Renal pelvis (tissue), 12 donors: ENCODE results near the gene PLIN4. TPM values are rescaled to one million over a fixed set of nuclear protein-coding genes. Genes with fewer than 3 reads are reported as not detected.
"Not testable (repeated sequence)": the region's sequence is repeated elsewhere in the genome, so short reads cannot be mapped to it uniquely, and the experiment has no call there.

Experiments used
- DNase-seq: peaks from one replicate; pipeline ENCODE4 v3.0.0-alpha.2; 2013
- long read RNA-seq, 16 experiments: transcript quantifications; one replicate each; lab custom pipeline, GENCODE V29; 2026
- polyA plus RNA-seq, 3 donors: library from polyadenylated mRNA; unstranded; fragments of 120-200 nt; gene quantifications; one replicate each; pipeline ENCODE4 v1.2.1, GENCODE V29; 2013; ENCODE audit not compliant: insufficient read length in 3 of 3

PLIN4 gene, protein sequence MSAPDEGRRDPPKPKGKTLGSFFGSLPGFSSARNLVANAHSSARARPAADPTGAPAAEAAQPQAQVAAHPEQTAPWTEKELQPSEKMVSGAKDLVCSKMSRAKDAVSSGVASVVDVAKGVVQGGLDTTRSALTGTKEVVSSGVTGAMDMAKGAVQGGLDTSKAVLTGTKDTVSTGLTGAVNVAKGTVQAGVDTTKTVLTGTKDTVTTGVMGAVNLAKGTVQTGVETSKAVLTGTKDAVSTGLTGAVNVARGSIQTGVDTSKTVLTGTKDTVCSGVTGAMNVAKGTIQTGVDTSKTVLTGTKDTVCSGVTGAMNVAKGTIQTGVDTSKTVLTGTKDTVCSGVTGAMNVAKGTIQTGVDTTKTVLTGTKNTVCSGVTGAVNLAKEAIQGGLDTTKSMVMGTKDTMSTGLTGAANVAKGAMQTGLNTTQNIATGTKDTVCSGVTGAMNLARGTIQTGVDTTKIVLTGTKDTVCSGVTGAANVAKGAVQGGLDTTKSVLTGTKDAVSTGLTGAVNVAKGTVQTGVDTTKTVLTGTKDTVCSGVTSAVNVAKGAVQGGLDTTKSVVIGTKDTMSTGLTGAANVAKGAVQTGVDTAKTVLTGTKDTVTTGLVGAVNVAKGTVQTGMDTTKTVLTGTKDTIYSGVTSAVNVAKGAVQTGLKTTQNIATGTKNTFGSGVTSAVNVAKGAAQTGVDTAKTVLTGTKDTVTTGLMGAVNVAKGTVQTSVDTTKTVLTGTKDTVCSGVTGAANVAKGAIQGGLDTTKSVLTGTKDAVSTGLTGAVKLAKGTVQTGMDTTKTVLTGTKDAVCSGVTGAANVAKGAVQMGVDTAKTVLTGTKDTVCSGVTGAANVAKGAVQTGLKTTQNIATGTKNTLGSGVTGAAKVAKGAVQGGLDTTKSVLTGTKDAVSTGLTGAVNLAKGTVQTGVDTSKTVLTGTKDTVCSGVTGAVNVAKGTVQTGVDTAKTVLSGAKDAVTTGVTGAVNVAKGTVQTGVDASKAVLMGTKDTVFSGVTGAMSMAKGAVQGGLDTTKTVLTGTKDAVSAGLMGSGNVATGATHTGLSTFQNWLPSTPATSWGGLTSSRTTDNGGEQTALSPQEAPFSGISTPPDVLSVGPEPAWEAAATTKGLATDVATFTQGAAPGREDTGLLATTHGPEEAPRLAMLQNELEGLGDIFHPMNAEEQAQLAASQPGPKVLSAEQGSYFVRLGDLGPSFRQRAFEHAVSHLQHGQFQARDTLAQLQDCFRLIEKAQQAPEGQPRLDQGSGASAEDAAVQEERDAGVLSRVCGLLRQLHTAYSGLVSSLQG (N-terminal part only)
- polyA plus RNA-seq, result 1 to 10 TPM; 1.1 to 1.5 (median 1.4) TPM
- long read RNA-seq, donor 1, result 0 reads
- long read RNA-seq, donor 2, partial matches to known transcripts, result 44 of 59 reads
- long read RNA-seq, donor 2, other reads (novel, unspliced or antisense), result 15 of 59 reads
- long read RNA-seq, donor 3, result 0 reads
- long read RNA-seq, donor 4, partial matches to known transcripts, result 34 of 49 reads
- long read RNA-seq, donor 4, other reads (novel, unspliced or antisense), result 15 of 49 reads
- long read RNA-seq, donor 5, result 0 reads
- long read RNA-seq, donor 6, result 0 reads
- long read RNA-seq, donor 7, result 0 reads
- long read RNA-seq, donor 8, result 0 reads
- long read RNA-seq, donor 9, result 0 reads
- long read RNA-seq, donor 10, result 0 reads
- long read RNA-seq, donor 11, result 0 reads
- long read RNA-seq, donor 12, result 0 reads
- long read RNA-seq, donor 13, result 0 reads
- long read RNA-seq, donor 14, result 0 reads
- long read RNA-seq, donor 15, result 0 reads
- long read RNA-seq, donor 16, result 0 reads

GRCh38 chr19:4518345-4519171 is at the start of gene PLIN4:
Gene PLIN4 (minus strand): TSS chr19:4518486. CDS start chr19:4518272, 214 bp downstream.
- DNase-seq, result no peak

DNA sequence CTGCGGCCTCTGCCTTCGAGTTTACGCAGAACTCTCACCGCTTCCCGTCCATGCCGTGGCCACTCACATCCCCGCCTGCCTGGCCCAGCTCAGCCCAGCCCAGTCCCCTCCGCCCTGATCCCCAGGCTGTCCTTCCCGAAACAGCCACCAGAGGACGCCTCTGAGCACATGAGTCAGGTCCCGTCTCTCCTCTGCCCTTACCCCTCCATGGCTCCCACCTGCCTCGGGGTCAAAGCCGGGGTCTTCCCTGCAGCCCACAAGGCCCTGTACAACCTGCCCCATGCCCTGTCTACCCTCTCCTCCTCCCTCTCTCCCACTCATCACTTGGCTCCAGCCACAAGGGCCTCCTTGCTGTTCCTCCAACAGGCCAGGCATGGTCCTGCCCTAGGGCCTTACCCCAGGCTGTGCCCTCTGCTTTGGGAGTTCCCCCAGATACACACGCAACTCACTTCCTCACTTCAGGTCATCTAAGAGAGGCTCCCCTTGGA is 49.3 kb upstream of the PLIN4 start:
- DNase-seq, result no peak

DNA sequence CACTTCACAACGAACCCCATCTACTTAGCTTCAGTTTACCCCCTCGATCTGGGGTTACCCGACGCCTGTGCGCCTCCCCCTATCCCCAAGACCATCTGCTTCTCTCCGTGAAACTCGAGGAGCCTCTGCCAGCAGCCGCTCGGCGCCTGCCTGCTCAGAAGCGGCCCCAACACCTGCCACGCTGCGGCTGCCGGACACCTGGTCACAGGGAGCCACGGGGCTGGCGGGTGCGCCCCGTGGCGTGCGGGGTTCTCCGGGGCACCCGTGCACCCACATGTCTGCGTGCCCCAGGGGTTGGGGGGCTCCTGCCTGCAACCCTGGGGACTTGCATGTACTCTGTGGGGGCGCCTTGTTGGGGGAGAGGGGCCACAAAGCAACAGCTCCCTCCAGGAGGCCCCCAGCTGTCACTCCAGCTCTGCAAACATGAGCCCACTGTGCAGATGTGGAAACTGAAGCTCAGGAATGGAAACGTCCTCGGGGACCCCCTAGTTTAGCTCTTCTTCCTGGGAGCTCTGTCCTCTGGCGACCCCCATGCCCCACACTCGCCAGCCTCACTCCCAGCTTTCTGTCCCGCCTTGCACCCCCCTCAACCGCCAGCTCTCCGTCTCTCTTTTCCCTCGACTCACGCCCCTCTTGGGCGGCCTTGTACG is 48.2 kb upstream of the PLIN4 start:
- no peak for DNase-seq

GRCh38 chr19:4563562-4563961 is 45.3 kb upstream of the PLIN4 start:
- not testable (repeated sequence) for DNase-seq

GRCh38 chr19:4562085-4562484 is 43.8 kb upstream of the PLIN4 start:
- DNase-seq, result not testable (repeated sequence)

GRCh38 chr19:4559569-4559968 is 41.3 kb upstream of the PLIN4 start, which contains the start of gene SEMA6B:
Gene SEMA6B (minus strand): TSS chr19:4559684. CDS start chr19:4558457, 1,227 bp downstream.
- DNase-seq, result no peak

GRCh38 chr19:4557971-4558941 is 40.0 kb upstream of the PLIN4 start:
- no peak for DNase-seq

GRCh38 chr19:4557144-4557970 is 39.1 kb upstream of the PLIN4 start:
- no peak for DNase-seq

DNA sequence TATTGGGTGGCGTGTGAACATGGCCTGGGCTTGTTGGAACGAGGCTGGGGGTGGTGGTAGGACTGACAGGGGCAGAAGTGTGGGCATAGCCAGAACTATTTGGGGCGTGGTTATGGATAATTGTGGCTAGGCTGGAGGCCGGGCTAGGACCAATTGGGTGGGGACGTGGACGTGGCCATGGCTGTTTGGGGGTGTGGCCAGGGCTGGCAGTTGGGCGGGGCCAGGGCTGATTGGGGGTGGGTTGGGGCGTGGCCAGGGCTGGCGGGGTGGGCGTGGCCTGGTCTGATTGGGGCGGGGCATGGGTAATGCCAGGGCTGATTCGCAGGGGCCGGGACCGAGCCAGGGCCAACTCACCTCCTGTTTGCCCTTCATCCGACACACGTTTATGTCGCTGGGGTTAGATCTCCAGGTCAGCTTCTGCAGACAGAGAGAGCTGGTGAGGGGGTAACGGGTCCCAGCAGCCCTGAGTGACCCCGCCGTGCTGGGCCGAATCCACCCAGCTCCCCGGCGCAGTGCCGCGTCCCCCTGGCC is 38.4 kb upstream of the PLIN4 start:
- DNase-seq, result no peak

- no peak for DNase-seq
Observed at GRCh38 chr19:4555657-4556561, 37.6 kb upstream of the PLIN4 start.

- no peak for DNase-seq
Observed at GRCh38 chr19:4554717-4555116, 36.4 kb upstream of the PLIN4 start.

GRCh38 chr19:4553775-4554174 is 35.5 kb upstream of the PLIN4 start:
- no peak for DNase-seq

- no peak for DNase-seq
Observed at GRCh38 chr19:4553092-4553695, 34.9 kb upstream of the PLIN4 start.

DNA sequence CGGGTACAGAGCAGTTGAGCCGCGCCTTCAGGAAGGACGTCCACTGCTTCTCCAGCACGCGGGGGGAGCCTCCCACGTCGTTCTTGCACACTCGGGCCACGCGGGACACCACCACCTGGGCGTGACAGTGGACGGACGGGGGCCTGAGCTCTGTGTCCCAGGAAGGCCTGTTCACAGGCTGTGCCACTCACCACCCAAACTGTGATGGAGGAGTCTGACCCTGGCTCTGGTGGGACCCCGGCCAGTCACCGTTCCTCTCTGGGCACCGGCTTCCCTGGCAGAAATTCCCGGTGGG is 34.2 kb upstream of the PLIN4 start:
- no peak for DNase-seq

GRCh38 chr19:4550479-4551050 is 32.3 kb upstream of the PLIN4 start:
- DNase-seq, result no peak
